SK-N-SH (cell line): Measurements from ENCODE around the gene MAP3K4. TPM values are rescaled to one million over a fixed set of nuclear protein-coding genes. Genes with fewer than 3 reads are reported as not detected.

Experiments
- CTCF ChIA-PET: fragments of 300-600, 350-600 bp; formaldehyde crosslinking; extraction: SDS; loops from one replicate; lab custom pipeline; 2021; lab: Yijun Ruan, JAX
- POLR2A ChIA-PET: fragments of 350-600 bp; sonication (Branson Sonifier 250); formaldehyde crosslinking; extraction: SDS; loops from one replicate; lab custom pipeline; 2020; ENCODE audit warnings: antibody characterized with exemption, inconsistent platforms; lab: Yijun Ruan, JAX
- DNase-seq: peaks from one replicate; pipeline ENCODE4 v3.0.0; 2012
- H2AFZ ChIP-seq: fragments of 200-600 bp; sonication (generic); 2 replicates; pipeline ENCODE4 v1.8.1; 2016; ENCODE audit warnings: antibody characterized with exemption, mild to moderate bottlenecking, low read depth
- H3F3A ChIP-seq: fragments of 200-600 bp; sonication (generic); replicated peaks from 2 replicates; pipeline ENCODE3; 2016; ENCODE audit warnings: antibody characterized with exemption, mild to moderate bottlenecking; ENCODE audit not compliant: insufficient read depth
- H3K27ac ChIP-seq, 2 experiments: fragments of 200-500 bp in 1 of 2; fragments of 200-600 bp in 1 of 2; sonication (Bioruptor generic) in 1 of 2; sonication (generic), shearing (Covaris generic) in 1 of 2; 2 replicates each; pipeline versions ENCODE4 v1.5.1 to v1.6.1; 2014 to 2016; ENCODE audit warnings: low read depth in 2 of 2, inconsistent platforms in 1 of 2, low read length in 1 of 2, mild to moderate bottlenecking in 1 of 2, mixed read lengths in 1 of 2
- H3K27me3 ChIP-seq: fragments of 200-600 bp; sonication (generic), shearing (Covaris generic); 2 replicates; pipeline ENCODE4 v1.6.1; 2016; ENCODE audit warnings: mixed run types; ENCODE audit not compliant: insufficient read depth
- H3K36me3 ChIP-seq, 2 experiments: fragments of 200-500 bp in 1 of 2; fragments of 200-600 bp in 1 of 2; sonication (Bioruptor generic) in 1 of 2; sonication (generic) in 1 of 2; replicated peaks in 1 of 2; 2 replicates each; pipeline versions ENCODE3 to v1.5.1; 2014 to 2016; ENCODE audit warnings: low read length in 1 of 2, mild to moderate bottlenecking in 1 of 2; ENCODE audit not compliant: insufficient read depth in 2 of 2, control insufficient read depth in 1 of 2
- H3K4me1 ChIP-seq, 2 experiments: fragments of 200-500 bp in 1 of 2; fragments of 200-600 bp in 1 of 2; sonication (Bioruptor generic) in 1 of 2; sonication (generic), shearing (Covaris generic) in 1 of 2; 2 replicates each; pipeline versions ENCODE4 v1.5.1 to v1.6.1; 2014 to 2016; ENCODE audit warnings: low read depth in 1 of 2, low read length in 1 of 2, mixed run types in 1 of 2; ENCODE audit not compliant: insufficient read depth in 2 of 2, control insufficient read depth in 1 of 2
- H3K4me2 ChIP-seq: fragments of 200-600 bp; sonication (generic), shearing (Covaris generic); 2 replicates; pipeline ENCODE4 v1.6.1; 2017; ENCODE audit warnings: mixed run types
- H3K4me3 ChIP-seq, 2 experiments: fragments of 200-500 bp in 1 of 2; fragments of 200-600 bp in 1 of 2; sonication (Bioruptor generic) in 1 of 2; sonication (generic), shearing (Covaris generic) in 1 of 2; 2 replicates each; pipeline versions ENCODE4 v1.5.1 to v1.8.1; 2014 to 2016; ENCODE audit warnings: low read depth in 2 of 2, inconsistent platforms in 1 of 2, low read length in 1 of 2, mild to moderate bottlenecking in 1 of 2, mixed read lengths in 1 of 2, moderate library complexity in 1 of 2
- H3K79me2 ChIP-seq: fragments of 200-600 bp; sonication (generic); 2 replicates; pipeline ENCODE4 v1.8.1; 2017; ENCODE audit warnings: mild to moderate bottlenecking; ENCODE audit not compliant: insufficient read depth
- H3K9ac ChIP-seq: fragments of 200-600 bp; sonication (generic); 2 replicates; pipeline ENCODE4 v1.6.1; 2017; ENCODE audit warnings: mixed run types
- H3K9me2 ChIP-seq: fragments of 200-600 bp; sonication (generic); 2 replicates; pipeline ENCODE4 v1.6.1; 2017; ENCODE audit warnings: mixed run types
- H3K9me3 ChIP-seq: fragments of 200-600 bp; sonication (generic); 2 replicates; pipeline ENCODE4 v1.6.1; 2017; ENCODE audit warnings: mixed run types, mild to moderate bottlenecking, moderate library complexity
- H4K20me1 ChIP-seq: fragments of 200-600 bp; sonication (generic); 2 replicates; pipeline ENCODE4 v1.6.1; 2017; ENCODE audit warnings: mild to moderate bottlenecking, mixed run types; ENCODE audit not compliant: insufficient read depth
- EZH2phosphoT487 ChIP-seq: fragments of 200-600 bp; sonication (generic); IDR thresholded peaks from 2 replicates; pipeline ENCODE4 v1.6.1; 2017; ENCODE audit warnings: low read depth, mixed run types, mild to moderate bottlenecking, antibody characterized with exemption, moderate library complexity, borderline replicate concordance
- FOXM1 ChIP-seq: IDR thresholded peaks from 2 replicates; pipeline ENCODE4 v1.4.0; 2012; ENCODE audit warnings: low read depth, mild to moderate bottlenecking
- GATA2 ChIP-seq: sonication (generic); formaldehyde crosslinking; IDR thresholded peaks from 2 replicates; pipeline ENCODE4 v1.5.0; 2020; ENCODE audit warnings: mild to moderate bottlenecking, missing genetic modification reagents
- MEF2A ChIP-seq: IDR thresholded peaks from 2 replicates; pipeline ENCODE4 v1.4.0; 2012; ENCODE audit warnings: low read depth, borderline replicate concordance
- NFIC ChIP-seq: IDR thresholded peaks from 2 replicates; pipeline ENCODE4 v1.4.0; 2012; ENCODE audit warnings: borderline replicate concordance
- SIN3A ChIP-seq: IDR thresholded peaks from 2 replicates; pipeline ENCODE4 v1.6.1; 2012; ENCODE audit warnings: low read depth, mild to moderate bottlenecking, low read length, moderate library complexity, borderline replicate concordance
- WGBS: methylation state at CpG from one replicate; pipeline ENCODE4 v1.1.6; 2017; ENCODE audit warnings: low lambda C conversion rate; 5-methylcytosine and 5-hydroxymethylcytosine counted together
- polyA plus RNA-seq, 3 experiments: library from polyadenylated mRNA; depleted of rRNA; stranded (reverse); fragments of >200 nt; gene quantifications; 2 replicates each; pipeline ENCODE4 v1.2.3, GENCODE V29; 2012
- TF ChIP-seq, protein P1 (sequence below): fragments of 200-600 bp; sonication (generic); IDR thresholded peaks from 2 replicates; pipeline ENCODE4 v1.6.1; 2017; ENCODE audit warnings: antibody characterized with exemption, mild to moderate bottlenecking, moderate library complexity
- TF ChIP-seq, protein P2 (sequence below): IDR thresholded peaks from 2 replicates; pipeline ENCODE4 v1.4.0; 2012; ENCODE audit warnings: low read depth
- TF ChIP-seq, protein P3 (sequence below): IDR thresholded peaks from 2 replicates; pipeline ENCODE4 v1.4.0; 2012; ENCODE audit warnings: low read depth, borderline replicate concordance
- TF ChIP-seq, protein P4 (sequence below): IDR thresholded peaks from 2 replicates; pipeline ENCODE4 v1.6.1; 2012; ENCODE audit warnings: mild to moderate bottlenecking, low read depth, low read length, moderate library complexity

Gene MAP3K4
- polyA plus RNA-seq, 1 of the 3 experiments (the other 2 are of a cell fraction) = 6.8 TPM

DNA sequence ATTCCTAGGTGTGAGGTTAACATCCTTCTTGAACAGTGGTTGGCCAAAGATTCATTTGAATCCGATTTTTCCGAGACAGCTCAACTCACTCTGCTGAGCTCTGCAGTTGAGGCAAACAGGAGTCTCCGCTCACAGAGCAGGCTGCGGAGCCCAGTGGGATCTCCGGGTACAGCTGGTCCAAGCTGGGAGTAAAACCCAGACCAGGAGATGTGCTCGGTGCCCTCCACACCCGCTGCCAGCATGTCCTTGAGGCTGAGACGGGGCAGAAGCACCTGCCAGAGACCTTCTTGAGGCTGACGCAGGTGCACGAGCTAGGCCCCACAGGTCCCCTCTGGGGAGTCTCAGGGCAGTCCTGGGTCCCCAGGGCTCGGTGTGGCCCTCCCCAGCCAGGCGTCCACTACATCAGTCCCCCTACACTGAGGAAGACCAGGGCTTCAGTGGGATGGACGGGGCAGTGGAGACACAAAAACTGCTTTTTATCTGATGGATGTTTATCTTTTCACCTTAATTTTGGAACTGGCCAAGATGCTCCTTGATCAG is 163.3 kb downstream of the MAP3K4 start:
- Histone ChIP-seq H3K36me3 (no peaks in the 10 kb centered on the region), H3K4me3 (no peak overlapping the region), H3K9me2 (no peaks in the 10 kb centered on the region), H2AFZ (no peak overlapping the region), H3K4me2 (no peak overlapping the region), H4K20me1 (no peaks in the 10 kb centered on the region), H3F3A (no peaks in the 10 kb centered on the region), H3K27me3 (no peaks in the 10 kb centered on the region), H3K79me2 (no peaks in the 10 kb centered on the region), H3K27ac (no peak overlapping the region), H3K9ac (no peak overlapping the region), H3K9me3 (no peaks in the 10 kb centered on the region), H3K4me1 (no peaks in the 10 kb centered on the region)
- no peak for DNase-seq
- 95% methylated on average over 8 of the region's 13 CpGs for WGBS
- POLR2A ChIA-PET = no interaction called here
- CTCF ChIA-PET = interaction anchor here (1.0 kb wide), 1 partner anchor 216 kb away, joined by 4 read pairs; no protein-coding TSS in a partner anchor
- no peak for TF ChIP-seq EZH2phosphoT487
- TF ChIP-seq, protein P1, sequence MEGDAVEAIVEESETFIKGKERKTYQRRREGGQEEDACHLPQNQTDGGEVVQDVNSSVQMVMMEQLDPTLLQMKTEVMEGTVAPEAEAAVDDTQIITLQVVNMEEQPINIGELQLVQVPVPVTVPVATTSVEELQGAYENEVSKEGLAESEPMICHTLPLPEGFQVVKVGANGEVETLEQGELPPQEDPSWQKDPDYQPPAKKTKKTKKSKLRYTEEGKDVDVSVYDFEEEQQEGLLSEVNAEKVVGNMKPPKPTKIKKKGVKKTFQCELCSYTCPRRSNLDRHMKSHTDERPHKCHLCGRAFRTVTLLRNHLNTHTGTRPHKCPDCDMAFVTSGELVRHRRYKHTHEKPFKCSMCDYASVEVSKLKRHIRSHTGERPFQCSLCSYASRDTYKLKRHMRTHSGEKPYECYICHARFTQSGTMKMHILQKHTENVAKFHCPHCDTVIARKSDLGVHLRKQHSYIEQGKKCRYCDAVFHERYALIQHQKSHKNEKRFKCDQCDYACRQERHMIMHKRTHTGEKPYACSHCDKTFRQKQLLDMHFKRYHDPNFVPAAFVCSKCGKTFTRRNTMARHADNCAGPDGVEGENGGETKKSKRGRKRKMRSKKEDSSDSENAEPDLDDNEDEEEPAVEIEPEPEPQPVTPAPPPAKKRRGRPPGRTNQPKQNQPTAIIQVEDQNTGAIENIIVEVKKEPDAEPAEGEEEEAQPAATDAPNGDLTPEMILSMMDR = no peak
- TF ChIP-seq, protein P2, sequence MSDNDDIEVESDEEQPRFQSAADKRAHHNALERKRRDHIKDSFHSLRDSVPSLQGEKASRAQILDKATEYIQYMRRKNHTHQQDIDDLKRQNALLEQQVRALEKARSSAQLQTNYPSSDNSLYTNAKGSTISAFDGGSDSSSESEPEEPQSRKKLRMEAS = no peak
- TF ChIP-seq, protein P3, sequence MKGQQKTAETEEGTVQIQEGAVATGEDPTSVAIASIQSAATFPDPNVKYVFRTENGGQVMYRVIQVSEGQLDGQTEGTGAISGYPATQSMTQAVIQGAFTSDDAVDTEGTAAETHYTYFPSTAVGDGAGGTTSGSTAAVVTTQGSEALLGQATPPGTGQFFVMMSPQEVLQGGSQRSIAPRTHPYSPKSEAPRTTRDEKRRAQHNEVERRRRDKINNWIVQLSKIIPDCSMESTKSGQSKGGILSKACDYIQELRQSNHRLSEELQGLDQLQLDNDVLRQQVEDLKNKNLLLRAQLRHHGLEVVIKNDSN = no peak
- TF ChIP-seq NFIC = no peak
- TF ChIP-seq SIN3A = no peak
- no peak for TF ChIP-seq MEF2A
- TF ChIP-seq FOXM1 = no peak
- TF ChIP-seq GATA2 (CRISPR knock-in tag) = no peak
- TF ChIP-seq, protein P4, sequence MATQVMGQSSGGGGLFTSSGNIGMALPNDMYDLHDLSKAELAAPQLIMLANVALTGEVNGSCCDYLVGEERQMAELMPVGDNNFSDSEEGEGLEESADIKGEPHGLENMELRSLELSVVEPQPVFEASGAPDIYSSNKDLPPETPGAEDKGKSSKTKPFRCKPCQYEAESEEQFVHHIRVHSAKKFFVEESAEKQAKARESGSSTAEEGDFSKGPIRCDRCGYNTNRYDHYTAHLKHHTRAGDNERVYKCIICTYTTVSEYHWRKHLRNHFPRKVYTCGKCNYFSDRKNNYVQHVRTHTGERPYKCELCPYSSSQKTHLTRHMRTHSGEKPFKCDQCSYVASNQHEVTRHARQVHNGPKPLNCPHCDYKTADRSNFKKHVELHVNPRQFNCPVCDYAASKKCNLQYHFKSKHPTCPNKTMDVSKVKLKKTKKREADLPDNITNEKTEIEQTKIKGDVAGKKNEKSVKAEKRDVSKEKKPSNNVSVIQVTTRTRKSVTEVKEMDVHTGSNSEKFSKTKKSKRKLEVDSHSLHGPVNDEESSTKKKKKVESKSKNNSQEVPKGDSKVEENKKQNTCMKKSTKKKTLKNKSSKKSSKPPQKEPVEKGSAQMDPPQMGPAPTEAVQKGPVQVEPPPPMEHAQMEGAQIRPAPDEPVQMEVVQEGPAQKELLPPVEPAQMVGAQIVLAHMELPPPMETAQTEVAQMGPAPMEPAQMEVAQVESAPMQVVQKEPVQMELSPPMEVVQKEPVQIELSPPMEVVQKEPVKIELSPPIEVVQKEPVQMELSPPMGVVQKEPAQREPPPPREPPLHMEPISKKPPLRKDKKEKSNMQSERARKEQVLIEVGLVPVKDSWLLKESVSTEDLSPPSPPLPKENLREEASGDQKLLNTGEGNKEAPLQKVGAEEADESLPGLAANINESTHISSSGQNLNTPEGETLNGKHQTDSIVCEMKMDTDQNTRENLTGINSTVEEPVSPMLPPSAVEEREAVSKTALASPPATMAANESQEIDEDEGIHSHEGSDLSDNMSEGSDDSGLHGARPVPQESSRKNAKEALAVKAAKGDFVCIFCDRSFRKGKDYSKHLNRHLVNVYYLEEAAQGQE = no peak
